H1 (cell line): Measurements from ENCODE around the gene ISG15. TPM values are rescaled to one million over a fixed set of nuclear protein-coding genes. Genes with fewer than 3 reads are reported as not detected.

ENCODE experiments used
- CTCF ChIA-PET: fragments of 300-600 bp; sonication (Branson Sonifier 250); formaldehyde crosslinking; loops from one replicate; lab custom pipeline; 2021; ENCODE audit not compliant: partially characterized antibody; lab: Charles Lee
- POLR2A ChIA-PET: fragments of 300-600 bp; sonication (Branson Sonifier 250); formaldehyde crosslinking; loops from one replicate; lab custom pipeline; 2021; ENCODE audit warnings: inconsistent platforms; ENCODE audit not compliant: partially characterized antibody; lab: Charles Lee
- DNase-seq, 2 experiments: peaks; one replicate each; pipeline versions ENCODE4 v3.0.0 to v3.0.0-alpha.2; 2010 to 2022; ENCODE audit warnings: low spot score in 2 of 2, low read depth in 1 of 2, mixed read lengths in 1 of 2
- FAIRE-seq: peaks from 2 replicates; lab custom pipeline; 2011; peaks lifted over from hg19 to GRCh38; lab: Jason Lieb, UNC
- H2AFZ ChIP-seq: 2 replicates; pipeline ENCODE4 v1.8.1; 2012; ENCODE audit warnings: low read length, inconsistent platforms
- H2AK5ac ChIP-seq: 2 replicates; pipeline ENCODE4 v1.6.1; 2013; ENCODE audit warnings: low read depth, low read length
- H2BK120ac ChIP-seq: replicated peaks from 2 replicates; pipeline ENCODE3; 2013; ENCODE audit warnings: low read depth, low read length, inconsistent platforms
- H2BK12ac ChIP-seq: 2 replicates; pipeline ENCODE4 v1.6.1; 2013; ENCODE audit warnings: low read depth, low read length
- H2BK15ac ChIP-seq: 2 replicates; pipeline ENCODE4 v1.6.1; 2013; ENCODE audit warnings: low read length
- H2BK20ac ChIP-seq: 2 replicates; pipeline ENCODE4 v1.6.1; 2013; ENCODE audit warnings: low read length
- H2BK5ac ChIP-seq: 2 replicates; pipeline ENCODE4 v1.6.1; 2013; ENCODE audit warnings: low read depth, low read length
- H3K14ac ChIP-seq: 2 replicates; pipeline ENCODE4 v1.6.1; 2013; ENCODE audit warnings: inconsistent platforms; ENCODE audit not compliant: insufficient read length
- H3K18ac ChIP-seq: 2 replicates; pipeline ENCODE4 v1.6.1; 2013; ENCODE audit warnings: low read length; ENCODE audit errors: extremely low read depth
- H3K23ac ChIP-seq: 2 replicates; pipeline ENCODE4 v1.6.1; 2013; ENCODE audit warnings: inconsistent platforms; ENCODE audit not compliant: insufficient read length
- H3K23me2 ChIP-seq: 2 replicates; pipeline ENCODE4 v1.6.1; 2013; ENCODE audit warnings: low read depth, low read length
- H3K27ac ChIP-seq: 2 replicates; pipeline ENCODE4 v1.6.1; 2011; ENCODE audit warnings: low read depth, low read length, inconsistent platforms
- H3K27me3 ChIP-seq, 4 experiments: replicated peaks in 1 of 4; 1 replicate in 1 of 4; 2 replicates in 3 of 4; pipeline versions ENCODE4 v1.6.1 to v1.8.1; 2011 to 2013; ENCODE audit warnings: low read length in 3 of 4, mild to moderate bottlenecking in 3 of 4, inconsistent platforms in 2 of 4, mixed read lengths in 2 of 4, moderate library complexity in 1 of 4; ENCODE audit not compliant: control insufficient read depth in 3 of 4, insufficient read depth in 3 of 4; ENCODE audit errors: extremely low read depth in 1 of 4
- H3K36me3 ChIP-seq, 4 experiments: 2 replicates each; pipeline versions ENCODE4 v1.6.1 to v1.8.1; 2011 to 2013; ENCODE audit warnings: mild to moderate bottlenecking in 4 of 4, low read length in 3 of 4, moderate library complexity in 2 of 4, control low read depth in 1 of 4, inconsistent platforms in 1 of 4; ENCODE audit not compliant: insufficient read depth in 4 of 4, control insufficient read depth in 2 of 4
- H3K4ac ChIP-seq: replicated peaks from 2 replicates; pipeline ENCODE3; 2013; ENCODE audit warnings: low read length, low read depth, mixed read lengths, inconsistent platforms; ENCODE audit not compliant: insufficient read length
- H3K4me1 ChIP-seq, 4 experiments: replicated peaks in 1 of 4; 1 replicate in 1 of 4; 2 replicates in 3 of 4; pipeline versions ENCODE4 v1.6.1 to v1.8.1; 2011 to 2013; ENCODE audit warnings: low read length in 3 of 4, inconsistent platforms in 2 of 4, mixed read lengths in 1 of 4; ENCODE audit not compliant: insufficient read depth in 4 of 4, control insufficient read depth in 3 of 4
- H3K4me2 ChIP-seq, 2 experiments: 2 replicates each; pipeline versions ENCODE4 v1.6.1 to v1.8.1; 2011 to 2013; ENCODE audit warnings: low read depth in 2 of 2, low read length in 2 of 2, control low read depth in 1 of 2, inconsistent platforms in 1 of 2, mild to moderate bottlenecking in 1 of 2; ENCODE audit not compliant: insufficient read depth in 1 of 2
- H3K4me3 ChIP-seq, 4 experiments: fragments of 200-600, 300-600 bp in 1 of 4; sonication (generic), shearing (Covaris generic), sonication (Bioruptor Twin) in 1 of 4; 2 replicates each; pipeline versions ENCODE4 v1.5.1 to v1.8.1; 2011 to 2016; ENCODE audit warnings: low read length in 4 of 4, low read depth in 3 of 4, control low read depth in 2 of 4, inconsistent platforms in 2 of 4, mild to moderate bottlenecking in 2 of 4, mixed read lengths in 1 of 4, moderate library complexity in 1 of 4; ENCODE audit not compliant: insufficient read depth in 2 of 4; ENCODE audit errors: extremely low read depth in 1 of 4
- H3K56ac ChIP-seq: replicated peaks from 2 replicates; pipeline ENCODE3; 2013; ENCODE audit warnings: low read depth, mild to moderate bottlenecking, mixed read lengths, low read length, inconsistent platforms; ENCODE audit not compliant: insufficient read length
- H3K79me1 ChIP-seq: 2 replicates; pipeline ENCODE4 v1.6.1; 2013; ENCODE audit warnings: low read depth, low read length, control low read depth
- H3K79me2 ChIP-seq, 2 experiments: 2 replicates each; pipeline versions ENCODE4 v1.6.1 to v1.8.1; 2012 to 2013; ENCODE audit warnings: low read length in 2 of 2, mild to moderate bottlenecking in 2 of 2, inconsistent platforms in 1 of 2; ENCODE audit not compliant: insufficient read depth in 2 of 2, control insufficient read depth in 1 of 2
- H3K9ac ChIP-seq, 4 experiments: replicated peaks in 1 of 4; 1 replicate in 1 of 4; 2 replicates in 3 of 4; pipeline versions ENCODE4 v1.6.1 to v1.8.1; 2011 to 2013; ENCODE audit warnings: low read depth in 3 of 4, low read length in 3 of 4, control low read depth in 2 of 4, mild to moderate bottlenecking in 2 of 4, moderate library complexity in 2 of 4, inconsistent platforms in 1 of 4; ENCODE audit errors: extremely low read depth in 1 of 4
- H3K9me3 ChIP-seq, 2 experiments: 2 replicates each; pipeline versions ENCODE4 v1.6.1 to v1.8.1; 2012 to 2013; ENCODE audit warnings: mild to moderate bottlenecking in 2 of 2, moderate library complexity in 2 of 2, control low read depth in 1 of 2, inconsistent platforms in 1 of 2, low read depth in 1 of 2, low read length in 1 of 2, mixed read lengths in 1 of 2; ENCODE audit not compliant: insufficient read depth in 2 of 2
- H4K20me1 ChIP-seq, 2 experiments: replicated peaks in 1 of 2; 2 replicates each; pipeline versions ENCODE3 to v1.8.1; 2011 to 2013; ENCODE audit warnings: inconsistent platforms in 2 of 2, low read length in 2 of 2, mild to moderate bottlenecking in 1 of 2; ENCODE audit not compliant: insufficient read depth in 2 of 2, control insufficient read depth in 1 of 2
- H4K5ac ChIP-seq: 2 replicates; pipeline ENCODE4 v1.6.1; 2013; ENCODE audit warnings: low read length, low read depth, mixed read lengths, inconsistent platforms; ENCODE audit not compliant: insufficient read length
- H4K8ac ChIP-seq: 2 replicates; pipeline ENCODE4 v1.8.0; 2013; ENCODE audit warnings: mild to moderate bottlenecking, moderate library complexity, low read length, inconsistent platforms; ENCODE audit not compliant: insufficient read depth; ENCODE audit errors: extremely low read depth
- H4K91ac ChIP-seq: replicated peaks from 2 replicates; pipeline ENCODE3; 2013; ENCODE audit warnings: low read length, mixed read lengths, inconsistent platforms; ENCODE audit not compliant: insufficient read length
- GABPA ChIP-seq: IDR thresholded peaks from 2 replicates; pipeline ENCODE4 v1.6.1; 2011; ENCODE audit warnings: mild to moderate bottlenecking, low read length, moderate library complexity, borderline replicate concordance; ENCODE audit not compliant: insufficient read depth
- SUZ12 ChIP-seq: fragments of 200-600 bp; sonication (generic); IDR thresholded peaks from 2 replicates; pipeline ENCODE4 v1.6.1; 2012; ENCODE audit warnings: mild to moderate bottlenecking, inconsistent platforms, low read length, moderate library complexity, mixed read lengths
- WGBS, 2 experiments: shearing (Covaris generic) in 1 of 2; methylation state at CpG; one replicate each; pipeline versions ENCODE4 v1.1.6 to v1.1.7; 2013 to 2015; ENCODE audit warnings: low lambda C conversion rate in 2 of 2, mixed read lengths in 2 of 2, inconsistent platforms in 1 of 2, low coverage in 1 of 2, missing lambda C conversion rate in 1 of 2; ENCODE audit not compliant: insufficient replicate concordance in 2 of 2, insufficient coverage in 1 of 2, insufficient read length in 1 of 2; ENCODE audit errors: extremely low coverage in 1 of 2, missing lambda C conversion rate in 1 of 2; 5-methylcytosine and 5-hydroxymethylcytosine counted together
- polyA plus RNA-seq, 7 experiments: library from polyadenylated mRNA; depleted of rRNA in 3 of 7; stranded (reverse) in 5 of 7; unstranded in 2 of 7; fragments of >200 nt in 5 of 7; fragments of 200-250 nt in 2 of 7; gene quantifications; 1 replicate in 5 of 7; 2 replicates in 1 of 7; 4 replicates in 1 of 7; pipeline versions ENCODE4 v1.2.1 to v1.2.3, GENCODE V29; 2011 to 2013; ENCODE audit warnings: missing spikeins in 2 of 7, mixed read lengths in 2 of 7
- total RNA-seq: library from RNA; stranded (reverse); fragmentation: NEBNext Ultra II Directional; extraction: Animal tissue kit (Norgen Biotek cat#: 25700); gene quantifications from 2 replicates; pipeline ENCODE4 v1.2.1, GENCODE V29; 2021

Gene ISG15
- total and polyA plus RNA-seq, 2 of the 8 experiments (the other 6 are each of a cell fraction or from before 2014, with no cell fraction given): 29.3 to 121 TPM

DNA sequence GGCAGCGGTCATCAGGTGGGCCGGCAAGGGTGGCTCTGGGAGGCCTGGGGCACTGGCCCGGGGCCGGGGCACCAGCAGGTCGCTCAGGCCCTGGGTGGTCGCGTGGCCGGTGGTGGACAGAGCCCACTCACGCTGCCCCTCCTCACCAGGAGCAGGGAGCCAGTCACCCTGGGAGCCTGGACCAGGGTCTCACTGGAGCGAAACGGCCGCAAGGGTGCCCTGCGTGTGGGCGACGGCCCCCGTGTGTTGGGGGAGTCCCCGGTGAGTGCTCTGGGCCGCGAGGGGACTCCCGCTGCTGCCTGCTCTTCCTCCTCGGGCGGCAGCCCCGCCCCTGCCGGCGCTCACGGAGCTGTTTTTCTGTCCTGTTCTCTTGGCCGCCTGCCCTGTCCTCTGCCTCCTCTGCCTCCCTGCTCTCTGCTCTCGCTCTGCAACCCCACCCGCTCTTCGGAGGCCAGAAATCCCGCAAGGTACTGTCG, 37.3 kb downstream of the ISG15 start:
- no peak overlapping the region for H3K4me3 ChIP-seq
- peaks cover 2 to 18% of the 10 kb centered on the region in 2 experiments for H4K20me1 ChIP-seq
- H3K79me1 ChIP-seq: peaks cover 5% of the 10 kb centered on the region; the same call in 1 of the 2 replicates
- 90% methylated on average over 22 of the region's 32 CpGs; no CpG with 5 or more reads in 1 of the 2 experiments for WGBS, 2 experiments
- no peaks in the 10 kb centered on the region for H3K79me2 ChIP-seq
- no peaks in the 10 kb centered on the region for H3K27me3 ChIP-seq
- FAIRE-seq (no peak), DNase-seq (no peak)
- H3K23me2 ChIP-seq: no peaks in the 10 kb centered on the region
- no peak overlapping the region for H3K23ac ChIP-seq
- no peak overlapping the region for H2AFZ ChIP-seq
- H3K56ac ChIP-seq: no peak overlapping the region
- ChIA-PET CTCF (interaction anchor here (0.5 to 1.7 kb wide), 3 partner anchors 67 to 266 kb away, joined by 3 to 5 read pairs (median 3); no protein-coding TSS in a partner anchor), POLR2A (interaction anchor here (0.7 to 2.0 kb wide), 4 partner anchors 9 to 98 kb away, joined by 3 to 6 read pairs (median 4); no protein-coding TSS in a partner anchor)
- H3K4me2 ChIP-seq: no peak overlapping the region
- H3K18ac ChIP-seq: no peak overlapping the region
- no peak overlapping the region for H2BK20ac ChIP-seq
- H4K5ac ChIP-seq: no peak overlapping the region
- no peak overlapping the region for H3K14ac ChIP-seq
- no peak overlapping the region for H2BK15ac ChIP-seq
- H2BK12ac ChIP-seq: no peak overlapping the region
- no peak overlapping the region for H3K27ac ChIP-seq
- no peaks in the 10 kb centered on the region for H3K4me1 ChIP-seq
- no peak overlapping the region for H2AK5ac ChIP-seq
- H4K91ac ChIP-seq: no peak overlapping the region
- H4K8ac ChIP-seq: no peak overlapping the region; the same call in 1 of the 2 replicates
- H3K4ac ChIP-seq: no peak overlapping the region
- TF ChIP-seq GABPA (0 out of 2 replicates have a peak, but pooled peaks have one; percentile 12), SUZ12 (no peak)
- TF ChIP-seq, all 59 proteins: peak for 1
- Histone ChIP-seq H2BK5ac (no peak overlapping the region), H3K9ac (no peak overlapping the region), H3K9me3 (no peaks in the 10 kb centered on the region), H2BK120ac (no peak overlapping the region), H3K36me3 (peaks cover 6 to 83% (median 40%) of the 10 kb centered on the region in 4 experiments)
